ENCODE data around the gene FOXJ1. TPM values are rescaled to one million over a fixed set of nuclear protein-coding genes. Genes with fewer than 3 reads are reported as not detected.

The FOXJ1 gene
- total RNA-seq, 1 experiment from 2014 or later: 4.0 TPM

DNA sequence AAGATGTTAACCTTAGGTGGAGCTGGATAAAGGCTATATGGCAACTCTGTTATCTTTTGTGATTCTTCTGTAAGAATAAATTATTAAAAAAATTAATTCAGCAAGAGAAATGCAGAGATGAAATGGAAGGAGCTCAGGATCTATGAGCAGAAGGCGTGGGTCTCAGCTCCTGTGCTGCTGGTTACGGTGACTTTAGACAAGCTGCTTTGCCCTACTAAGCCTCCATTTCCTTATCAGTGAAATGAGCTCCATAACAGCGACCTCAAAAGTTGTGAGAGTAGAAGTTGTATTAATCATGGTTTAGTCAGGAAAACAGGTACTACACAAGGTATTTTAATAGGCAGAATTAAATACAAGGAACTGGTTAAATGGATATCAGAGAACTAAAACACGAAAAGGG lies 48.2 kb upstream of the FOXJ1 start:
- TF ChIP-seq, protein P1, sequence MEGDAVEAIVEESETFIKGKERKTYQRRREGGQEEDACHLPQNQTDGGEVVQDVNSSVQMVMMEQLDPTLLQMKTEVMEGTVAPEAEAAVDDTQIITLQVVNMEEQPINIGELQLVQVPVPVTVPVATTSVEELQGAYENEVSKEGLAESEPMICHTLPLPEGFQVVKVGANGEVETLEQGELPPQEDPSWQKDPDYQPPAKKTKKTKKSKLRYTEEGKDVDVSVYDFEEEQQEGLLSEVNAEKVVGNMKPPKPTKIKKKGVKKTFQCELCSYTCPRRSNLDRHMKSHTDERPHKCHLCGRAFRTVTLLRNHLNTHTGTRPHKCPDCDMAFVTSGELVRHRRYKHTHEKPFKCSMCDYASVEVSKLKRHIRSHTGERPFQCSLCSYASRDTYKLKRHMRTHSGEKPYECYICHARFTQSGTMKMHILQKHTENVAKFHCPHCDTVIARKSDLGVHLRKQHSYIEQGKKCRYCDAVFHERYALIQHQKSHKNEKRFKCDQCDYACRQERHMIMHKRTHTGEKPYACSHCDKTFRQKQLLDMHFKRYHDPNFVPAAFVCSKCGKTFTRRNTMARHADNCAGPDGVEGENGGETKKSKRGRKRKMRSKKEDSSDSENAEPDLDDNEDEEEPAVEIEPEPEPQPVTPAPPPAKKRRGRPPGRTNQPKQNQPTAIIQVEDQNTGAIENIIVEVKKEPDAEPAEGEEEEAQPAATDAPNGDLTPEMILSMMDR (conservative IDR thresholded peaks at IDR 0.05): no peak
- H3K79me1 ChIP-seq (ENCODE audit: insufficient read depth, low read depth, low read length, poor library complexity, severe bottlenecking): no peaks in the 10 kb centered on the region
- H3K4me3 Mint-ChIP-seq: no peak overlapping the region
- no peak overlapping the region for H3K18ac ChIP-seq (ENCODE audit: insufficient read length, low read depth, low read length)
- peaks cover 19 to 28% of the 10 kb centered on the region in 2 experiments for H3K4me1 Mint-ChIP-seq
- no peaks in the 10 kb centered on the region for H4K20me1 ChIP-seq (ENCODE audit: control insufficient read depth, insufficient read depth, insufficient read length)
- H3K36me3 Mint-ChIP-seq (ENCODE audit: insufficient read depth in 1 of 3, low read depth in 3 of 3): no peaks in the 10 kb centered on the region
- no peak overlapping the region for H3K4me2 ChIP-seq (ENCODE audit: insufficient read depth, insufficient read length, low read length)
- no peak overlapping the region for H3K23ac ChIP-seq (ENCODE audit: insufficient read length, low read depth, low read length)
- H3K9ac ChIP-seq (ENCODE audit: extremely low read depth, insufficient read length, low read length): no peak overlapping the region
- no peak overlapping the region for H2AK5ac ChIP-seq (ENCODE audit: insufficient read length, low read length)
- no peaks in the 10 kb centered on the region for H3K27me3 ChIP-seq (ENCODE audit: insufficient read depth, low read length)
- H3K9me3 ChIP-seq (ENCODE audit: control insufficient read depth, low read depth, low read length): no peaks in the 10 kb centered on the region
- H3K27ac ChIP-seq (ENCODE audit: insufficient read length, low read depth, low read length): no peak overlapping the region
- DNase-seq: no peak
- WGBS (ENCODE audit: extremely low coverage, insufficient read length, low lambda C conversion rate): no CpG with 5 or more reads among the region's 4 CpGs
- no peak overlapping the region for H3K27ac Mint-ChIP-seq
- H2BK120ac ChIP-seq (ENCODE audit: low read depth, low read length, poor library complexity, severe bottlenecking): no peak overlapping the region
- no peaks in the 10 kb centered on the region; the same call in 1 of the 2 replicates for H3K4me1 ChIP-seq (ENCODE audit: insufficient read depth, low read length)
- no peak overlapping the region for H2BK15ac ChIP-seq (ENCODE audit: low read depth, low read length)
- no peak overlapping the region for H4K91ac ChIP-seq (ENCODE audit: insufficient read length, low read depth, low read length)
- H3T11ph ChIP-seq (ENCODE audit: low read length): no peak overlapping the region
- H3K56ac ChIP-seq (ENCODE audit: insufficient read length, low read depth, low read length): no peak overlapping the region
- no peaks in the 10 kb centered on the region; the same call in 1 of the 2 replicates for H3K27me3 Mint-ChIP-seq (ENCODE audit: low read depth)
- H2BK12ac ChIP-seq (ENCODE audit: insufficient read length, low read depth, low read length): no peak overlapping the region
- H3K9me3 Mint-ChIP-seq: no peaks in the 10 kb centered on the region
- no peak overlapping the region for H2AFZ ChIP-seq (ENCODE audit: low read length)
- no peaks in the 10 kb centered on the region for H3K79me2 ChIP-seq (ENCODE audit: insufficient read depth, low read length)
- H4K5ac ChIP-seq (ENCODE audit: insufficient read length, low read depth, low read length): no peak overlapping the region
- H3K14ac ChIP-seq (ENCODE audit: insufficient read depth, low read length): no peak overlapping the region
- H3K4ac ChIP-seq (ENCODE audit: low read depth, low read length): no peak overlapping the region
- no peak overlapping the region for H2BK20ac ChIP-seq (ENCODE audit: low read depth, low read length, poor library complexity, severe bottlenecking)
- no peaks in the 10 kb centered on the region for H3K23me2 ChIP-seq (ENCODE audit: insufficient read length, low read depth, low read length, poor library complexity, severe bottlenecking)
- no peak overlapping the region for H2BK5ac ChIP-seq (ENCODE audit: insufficient read length, low read length)
- no peak overlapping the region for H4K8ac ChIP-seq (replicated peaks; ENCODE audit: insufficient read length, low read depth, low read length)

Data from H9 (cell line).